ENCODE measurements around the gene FAM167B. TPM values are rescaled to one million over a fixed set of nuclear protein-coding genes. Genes with fewer than 3 reads are reported as not detected.

The FAM167B gene
- total and polyA plus RNA-seq, 4 donors = 0.47 to 9.2 (median 3.8) TPM

DNA sequence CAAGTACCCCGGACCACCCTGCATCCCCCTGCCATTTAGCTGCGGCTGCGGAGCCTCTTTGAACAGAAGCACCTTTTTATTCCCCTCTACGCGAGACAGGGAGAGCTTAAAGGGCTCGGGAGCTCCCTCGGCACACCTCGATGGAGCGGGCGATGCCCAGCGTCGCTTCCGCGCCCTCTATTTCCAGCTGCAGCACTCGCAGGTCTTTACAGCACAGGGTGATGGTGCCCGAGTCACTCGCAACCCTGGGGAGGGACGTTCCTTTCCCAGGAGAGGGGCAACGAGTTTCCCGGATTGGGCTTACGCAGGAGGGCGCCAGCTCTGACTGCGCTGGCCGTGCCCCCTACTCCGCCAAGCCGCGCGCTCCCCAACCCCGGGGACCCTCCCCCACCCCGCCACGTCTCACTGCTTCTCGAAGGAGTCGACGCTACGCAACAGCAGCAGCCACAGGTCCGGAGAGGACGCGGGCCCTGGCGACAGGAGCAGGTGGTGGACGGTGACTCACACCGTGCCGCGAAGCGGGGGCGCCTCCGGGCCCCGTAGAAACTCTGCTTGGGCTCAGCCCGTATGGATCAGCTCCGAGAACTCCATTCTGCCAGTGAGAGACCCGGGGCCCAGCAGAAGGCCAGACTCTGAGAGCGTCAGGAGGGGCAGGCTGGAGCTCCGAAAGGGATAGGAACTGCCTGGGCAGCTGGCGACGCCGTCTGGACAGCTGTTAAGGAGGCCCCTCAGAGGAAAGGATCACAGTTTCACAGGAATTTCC, 5.8 kb upstream of the FAM167B start:
- TF ChIP-seq YY1 (IDR thresholded peaks at IDR 0.05) (no peak), RAD21 (IDR thresholded peaks at IDR 0.05) (peak in 1 of 2 donors; percentile 9)
- 9% methylated on average over 55 of the region's 55 CpGs for WGBS

GRCh38 chr1:32242341-32242851, 4.6 kb upstream of the FAM167B start:
- Histone ChIP-seq H3K9ac (ENCODE audit: low read depth in 1 of 2, low read length in 2 of 2) (peak overlapping the region in 1 of 2 donors; percentile 31), H3K9me3 (ENCODE audit: control insufficient read depth in 4 of 4, low read length in 3 of 4) (no peaks in the 10 kb centered on the region), H3K27ac (ENCODE audit: low read depth in 1 of 2, low read length in 2 of 2) (peak overlapping the region in 1 of 2 donors; percentile 12), H3K36me3 (ENCODE audit: control insufficient read depth in 4 of 4, insufficient read depth in 3 of 4, low read depth in 1 of 4, low read length in 3 of 4) (no peaks in the 10 kb centered on the region), H3K4me1 (ENCODE audit: control insufficient read depth in 4 of 4, insufficient read depth in 4 of 4, low read length in 3 of 4) (peaks cover 4 to 15% (median 11%) of the 10 kb centered on the region in 4 donors), H3K27me3 (ENCODE audit: control insufficient read depth in 4 of 4, insufficient read depth in 4 of 4, low read length in 3 of 4) (no peaks in the 10 kb centered on the region), H3K4me3 (ENCODE audit: low read depth in 1 of 3, low read length in 3 of 3) (no peak overlapping the region)
- whole genome bisulfite sequencing = 58% methylated on average over 7 of the region's 7 CpGs
- TF ChIP-seq, protein P1, sequence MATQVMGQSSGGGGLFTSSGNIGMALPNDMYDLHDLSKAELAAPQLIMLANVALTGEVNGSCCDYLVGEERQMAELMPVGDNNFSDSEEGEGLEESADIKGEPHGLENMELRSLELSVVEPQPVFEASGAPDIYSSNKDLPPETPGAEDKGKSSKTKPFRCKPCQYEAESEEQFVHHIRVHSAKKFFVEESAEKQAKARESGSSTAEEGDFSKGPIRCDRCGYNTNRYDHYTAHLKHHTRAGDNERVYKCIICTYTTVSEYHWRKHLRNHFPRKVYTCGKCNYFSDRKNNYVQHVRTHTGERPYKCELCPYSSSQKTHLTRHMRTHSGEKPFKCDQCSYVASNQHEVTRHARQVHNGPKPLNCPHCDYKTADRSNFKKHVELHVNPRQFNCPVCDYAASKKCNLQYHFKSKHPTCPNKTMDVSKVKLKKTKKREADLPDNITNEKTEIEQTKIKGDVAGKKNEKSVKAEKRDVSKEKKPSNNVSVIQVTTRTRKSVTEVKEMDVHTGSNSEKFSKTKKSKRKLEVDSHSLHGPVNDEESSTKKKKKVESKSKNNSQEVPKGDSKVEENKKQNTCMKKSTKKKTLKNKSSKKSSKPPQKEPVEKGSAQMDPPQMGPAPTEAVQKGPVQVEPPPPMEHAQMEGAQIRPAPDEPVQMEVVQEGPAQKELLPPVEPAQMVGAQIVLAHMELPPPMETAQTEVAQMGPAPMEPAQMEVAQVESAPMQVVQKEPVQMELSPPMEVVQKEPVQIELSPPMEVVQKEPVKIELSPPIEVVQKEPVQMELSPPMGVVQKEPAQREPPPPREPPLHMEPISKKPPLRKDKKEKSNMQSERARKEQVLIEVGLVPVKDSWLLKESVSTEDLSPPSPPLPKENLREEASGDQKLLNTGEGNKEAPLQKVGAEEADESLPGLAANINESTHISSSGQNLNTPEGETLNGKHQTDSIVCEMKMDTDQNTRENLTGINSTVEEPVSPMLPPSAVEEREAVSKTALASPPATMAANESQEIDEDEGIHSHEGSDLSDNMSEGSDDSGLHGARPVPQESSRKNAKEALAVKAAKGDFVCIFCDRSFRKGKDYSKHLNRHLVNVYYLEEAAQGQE (IDR thresholded peaks at IDR 0.05) = no peak
- no peak for TF ChIP-seq HNF4G (IDR thresholded peaks at IDR 0.05)
- no peak for TF ChIP-seq ATF3 (IDR thresholded peaks at IDR 0.05)
- TF ChIP-seq EGR1 (IDR thresholded peaks at IDR 0.05; ENCODE audit: low read depth in 2 of 2) = no peak
- no peak for TF ChIP-seq GABPA (IDR thresholded peaks at IDR 0.05 in 1 of 2, conservative IDR thresholded peaks at IDR 0.05 in 1 of 2)
- no peak for TF ChIP-seq NR2F2 (IDR thresholded peaks at IDR 0.05)
- no peak for TF ChIP-seq ZBTB33 (IDR thresholded peaks at IDR 0.05)
- no peak for TF ChIP-seq TAF1 (conservative IDR thresholded peaks at IDR 0.05)
- no peak for TF ChIP-seq FOXA2 (IDR thresholded peaks at IDR 0.05)
- DNase-seq (ENCODE audit: low spot score) = no peak

More for the DNA sequence above, 5.8 kb upstream of the FAM167B start:
- no peaks in the 10 kb centered on the region for H3K9me3 ChIP-seq (ENCODE audit: control insufficient read depth in 4 of 4, low read length in 3 of 4)
- peak overlapping the region in 2 of 3 donors; percentile 59 to 61 for H3K4me3 ChIP-seq (ENCODE audit: low read depth in 1 of 3, low read length in 3 of 3)
- no peaks in the 10 kb centered on the region for H3K27me3 ChIP-seq (ENCODE audit: control insufficient read depth in 4 of 4, insufficient read depth in 4 of 4, low read length in 3 of 4)
- H3K27ac ChIP-seq (ENCODE audit: low read depth in 1 of 2, low read length in 2 of 2) = peak overlapping the region; percentile 40 to 67
- no peak for DNase-seq (ENCODE audit: low spot score)
- H3K4me1 ChIP-seq (ENCODE audit: control insufficient read depth in 4 of 4, insufficient read depth in 4 of 4, low read length in 3 of 4) = peaks cover 4 to 15% (median 11%) of the 10 kb centered on the region in 4 donors
- peak overlapping the region in 1 of 2 donors; percentile 21 for H3K9ac ChIP-seq (ENCODE audit: low read depth in 1 of 2, low read length in 2 of 2)
- H3K36me3 ChIP-seq (ENCODE audit: control insufficient read depth in 4 of 4, insufficient read depth in 3 of 4, low read depth in 1 of 4, low read length in 3 of 4) = no peaks in the 10 kb centered on the region
